GM19467 (cell line): Measurements from ENCODE around the gene LRP3.
"Not testable (repeated sequence)": the region's sequence is repeated elsewhere in the genome, so short reads cannot be mapped to it uniquely, and the experiment has no call there.

ENCODE experiments used
- ATAC-seq: cut with Tn5 transposase; IDR thresholded peaks from one replicate; pipeline ENCODE4 v1.9.1; 2021; ENCODE audit warnings: mild to moderate bottlenecking, moderate library complexity; ENCODE audit not compliant: unreplicated experiment

The LRP3 gene

GRCh38 chr19:33193865-33194362 is at the start of gene LRP3:
LRP3 (plus strand) TSS chr19:33194330; CDS start chr19:33194786, 456 bp downstream.
- no peak for ATAC-seq

DNA sequence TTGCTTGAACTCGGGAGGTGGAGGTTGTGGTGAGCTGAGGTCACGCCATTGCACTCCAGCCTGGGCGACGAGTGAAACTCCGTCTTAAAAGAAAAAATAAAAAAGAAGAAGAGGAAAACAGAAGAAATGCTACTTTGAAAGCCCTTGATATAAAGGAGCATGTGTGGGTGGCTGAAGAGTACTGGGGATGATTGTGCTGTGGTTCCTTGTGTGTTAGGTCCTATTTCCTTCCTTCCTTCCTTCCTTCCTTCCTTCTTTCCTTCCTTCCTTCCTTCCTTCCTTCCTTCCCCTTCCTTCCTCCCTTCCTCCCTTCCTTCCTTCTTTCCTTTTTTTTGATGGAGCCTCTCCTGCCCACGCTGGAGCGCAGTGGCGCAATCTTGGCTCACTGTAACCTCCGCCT is 47.9 kb upstream of the LRP3 start:
- ATAC-seq = no peak

GRCh38 chr19:33147538-33147937 is 46.6 kb upstream of the LRP3 start:
- no peak for ATAC-seq

GRCh38 chr19:33150852-33151518 is 43.1 kb upstream of the LRP3 start:
- ATAC-seq = no peak

DNA sequence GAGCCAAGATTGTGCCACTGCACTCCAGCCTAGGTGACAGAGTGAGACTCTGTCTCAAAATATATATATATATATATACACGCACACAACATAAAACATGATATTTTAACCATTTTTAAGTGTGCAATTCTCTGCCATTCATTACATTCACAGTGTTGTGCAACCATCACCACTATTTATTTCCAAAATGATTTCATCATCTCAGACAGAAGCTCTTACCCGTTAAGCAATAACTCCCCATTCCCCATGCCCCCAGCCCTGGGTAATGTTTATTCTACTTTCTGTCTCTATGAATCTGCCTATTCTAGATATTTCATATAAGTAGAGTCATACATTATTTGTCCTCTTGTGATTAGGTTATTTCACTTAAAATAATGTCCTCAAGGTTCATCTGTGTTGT is 42.0 kb upstream of the LRP3 start:
- ATAC-seq = no peak

- ATAC-seq = not testable (repeated sequence)
Observed at GRCh38 chr19:33152625-33153024, 41.5 kb upstream of the LRP3 start.

DNA sequence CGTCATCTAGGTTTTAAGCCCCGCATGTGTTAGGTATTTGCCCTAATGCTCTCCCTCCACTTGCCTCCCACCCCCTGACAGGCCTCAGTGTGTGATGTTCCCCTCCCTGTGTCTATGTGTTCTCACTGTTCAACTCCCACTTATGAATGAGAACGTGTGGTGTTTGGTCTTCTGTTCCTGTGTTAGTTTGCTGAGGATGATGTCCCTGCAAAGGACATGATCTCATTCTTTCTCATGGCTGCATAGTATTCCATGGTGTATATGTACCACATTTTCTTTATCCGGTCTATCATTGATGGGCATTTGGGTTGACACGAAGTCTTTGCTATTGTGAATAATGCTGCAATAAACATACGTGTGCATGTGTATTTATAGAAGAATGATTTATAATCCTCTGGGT is 39.8 kb upstream of the LRP3 start:
- not testable (repeated sequence) for ATAC-seq

DNA sequence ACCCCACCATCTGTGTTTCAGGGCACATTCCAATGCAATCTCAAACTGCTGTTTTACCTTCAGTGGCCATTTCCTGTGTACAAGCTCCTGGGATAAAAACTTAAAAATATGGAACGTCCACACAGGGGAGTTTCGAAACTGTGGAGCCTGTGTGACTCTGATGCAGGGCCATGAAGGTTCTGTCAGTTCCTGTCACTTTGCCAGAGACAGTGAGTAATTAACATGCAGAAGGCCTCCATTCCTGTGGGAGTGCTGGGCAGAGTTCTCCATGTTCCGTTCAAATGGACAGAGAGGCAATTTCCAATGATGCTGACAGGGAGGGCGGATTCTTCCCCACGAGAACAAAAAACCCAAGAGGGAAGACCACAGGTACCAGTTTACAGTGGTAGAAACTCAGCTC is 37.8 kb upstream of the LRP3 start:
- no peak for ATAC-seq

GRCh38 chr19:33157906-33158305 is 36.2 kb upstream of the LRP3 start:
- no peak for ATAC-seq

GRCh38 chr19:33158365-33158764 is 35.8 kb upstream of the LRP3 start:
- no peak for ATAC-seq

GRCh38 chr19:33159149-33159548 is 35.0 kb upstream of the LRP3 start:
- no peak for ATAC-seq

DNA sequence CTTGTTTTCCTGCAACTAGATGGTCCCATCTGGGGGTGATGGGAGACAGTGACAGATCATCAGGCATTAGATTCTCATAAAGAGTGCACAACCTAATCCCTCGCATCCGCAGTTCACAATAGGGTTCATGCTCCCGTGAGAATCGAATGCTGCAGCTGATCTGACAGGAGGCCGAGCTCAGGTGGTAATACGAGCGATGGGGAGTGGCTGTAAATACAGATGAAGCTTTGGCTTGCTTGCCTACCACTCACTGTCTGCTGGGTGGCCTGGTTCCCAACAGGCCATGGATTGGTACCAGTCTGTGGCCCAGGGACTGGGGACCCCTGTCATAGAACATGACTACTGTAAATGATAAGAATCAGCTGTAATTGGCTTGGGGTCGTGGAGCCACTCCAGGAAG is 34.2 kb upstream of the LRP3 start:
- ATAC-seq = no peak

GRCh38 chr19:33161201-33161600 is 32.9 kb upstream of the LRP3 start:
- ATAC-seq = no peak

- ATAC-seq = no peak
Observed at GRCh38 chr19:33163481-33163880, 30.6 kb upstream of the LRP3 start.

DNA sequence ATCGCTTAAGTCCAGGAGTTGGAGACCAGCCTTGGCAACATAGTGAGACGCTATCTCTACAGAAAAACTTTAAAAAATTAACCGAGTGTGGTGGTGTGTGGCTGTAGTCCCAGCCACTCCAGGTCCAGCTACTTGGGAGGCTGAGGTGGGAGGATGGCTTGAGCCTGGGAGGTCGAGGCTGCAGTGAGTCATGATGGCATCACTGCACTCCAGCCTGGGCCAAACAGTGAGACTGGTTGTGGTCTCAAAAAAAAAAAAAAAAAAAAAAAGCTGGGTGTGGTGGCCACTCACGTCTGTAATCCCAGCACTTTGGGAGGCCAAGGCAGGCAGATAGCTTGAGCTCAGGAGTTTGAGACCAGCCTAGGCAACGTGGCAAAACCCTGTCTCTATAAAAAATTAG is 28.1 kb upstream of the LRP3 start:
- ATAC-seq = not testable (repeated sequence)

- no peak for ATAC-seq
Observed at GRCh38 chr19:33167438-33167837, 26.7 kb upstream of the LRP3 start.

DNA sequence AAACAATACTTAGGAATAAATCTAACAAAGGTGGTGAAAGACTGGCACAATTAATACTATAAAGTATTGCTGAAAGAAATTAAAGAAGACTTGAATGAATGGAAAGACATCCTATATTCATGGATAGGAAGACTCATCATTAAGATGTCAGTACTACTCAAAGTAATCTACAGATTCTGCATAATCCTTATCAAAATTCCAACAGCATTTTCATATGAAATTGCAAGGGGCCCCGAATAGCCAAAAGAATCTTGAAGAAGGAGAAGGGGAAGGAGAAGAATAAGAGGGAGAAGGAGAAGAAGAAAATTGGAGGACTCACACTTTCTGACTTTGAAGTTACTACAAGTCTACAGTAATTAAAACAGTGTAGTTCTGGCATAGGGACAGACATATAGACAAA is 25.6 kb upstream of the LRP3 start:
- ATAC-seq = no peak

DNA sequence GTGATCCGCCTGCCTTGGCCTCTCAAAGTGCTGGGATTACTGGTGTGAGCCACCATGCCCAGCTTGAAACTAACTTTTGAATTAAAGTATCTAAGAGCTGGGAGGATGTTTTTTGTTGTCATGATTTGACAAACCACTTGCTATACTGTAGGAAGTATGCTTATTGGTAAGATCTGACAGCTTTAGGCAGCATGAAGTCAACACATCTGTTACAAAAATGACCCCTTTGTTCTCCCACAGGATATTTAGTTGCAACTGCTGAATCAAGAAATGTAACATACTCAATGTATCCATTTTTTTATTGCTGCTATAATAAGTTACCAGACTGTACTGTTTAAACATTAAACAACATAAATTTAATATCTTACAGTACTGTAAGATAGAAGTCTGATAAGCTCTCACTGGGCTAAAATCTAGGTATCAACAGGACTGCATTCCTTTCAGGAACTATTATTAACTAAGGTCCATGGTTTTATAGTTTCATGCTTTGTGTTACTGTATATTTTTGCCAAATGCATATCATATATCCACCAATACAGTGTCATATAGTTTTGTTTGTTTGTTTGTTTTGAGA is 22.8 kb upstream of the LRP3 start:
- ATAC-seq = no peak

GRCh38 chr19:33171916-33172359 is 22.2 kb upstream of the LRP3 start:
- ATAC-seq = no peak

DNA sequence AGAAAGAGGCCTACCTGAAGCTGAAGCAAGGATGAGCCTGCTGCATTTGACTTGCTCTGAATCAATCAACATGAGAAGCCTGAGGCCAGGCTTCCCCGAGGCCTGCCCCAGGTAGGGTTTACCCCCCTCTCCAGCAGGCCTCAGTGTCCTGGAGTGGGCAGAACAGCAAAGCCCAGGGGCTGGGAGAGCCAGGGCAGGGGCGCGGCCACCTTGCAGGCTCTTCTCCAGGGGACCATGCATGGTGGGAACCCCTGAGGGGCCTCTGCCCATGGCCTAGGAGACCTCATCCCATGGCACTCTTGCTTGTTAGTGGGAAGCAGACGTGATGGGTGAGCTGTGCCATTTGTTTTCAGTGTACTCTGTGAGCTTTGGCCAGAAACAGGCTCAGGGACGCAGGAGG is 19.9 kb upstream of the LRP3 start:
- no peak for ATAC-seq

GRCh38 chr19:33175156-33175782 is 18.9 kb upstream of the LRP3 start:
- ATAC-seq = no peak
